ENCODE measurements around the gene DAAM1. TPM values are rescaled to one million over a fixed set of nuclear protein-coding genes. Genes with fewer than 3 reads are reported as not detected.

Gene DAAM1
- total RNA-seq, 6 experiments from 2014 or later: 7.5 to 12.2 (median 8.6) TPM

DNA sequence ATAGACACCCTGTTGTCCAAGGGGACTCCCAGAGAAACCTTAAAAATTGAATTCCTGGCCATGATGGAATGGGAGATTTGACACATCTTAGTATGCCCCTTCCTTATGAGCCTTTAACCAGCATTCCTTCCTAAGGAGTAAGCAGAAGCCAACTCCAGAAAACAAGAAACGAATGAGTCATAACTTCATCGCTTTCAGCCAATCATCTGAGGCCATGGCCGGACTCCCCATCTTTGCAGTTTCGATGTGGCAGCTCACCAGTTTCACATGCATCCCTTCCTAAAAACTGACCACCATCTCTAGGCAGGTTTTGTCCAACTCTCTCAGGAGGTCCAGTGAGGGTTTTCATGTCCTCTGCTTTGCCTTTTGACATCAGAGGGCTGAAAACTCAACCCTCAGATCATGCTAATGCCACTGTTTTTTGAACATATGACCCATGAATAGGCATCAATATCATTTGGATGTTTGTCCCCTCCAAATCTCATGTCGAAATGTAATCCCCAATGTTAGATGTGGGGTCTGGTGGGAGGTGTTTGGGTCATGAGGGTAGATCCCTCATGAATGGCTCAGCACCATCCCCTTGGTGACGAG, 19.9 kb downstream of the DAAM1 start:
- Mint-ChIP-seq H3K4me3 (peak overlapping the region; percentile 56; the same call in 1 of the 2 replicates), H3K27me3 (ENCODE audit: insufficient read depth) (peaks cover 1% of the 10 kb centered on the region), H3K9me3 (no peaks in the 10 kb centered on the region), H3K36me3 (ENCODE audit: low read depth) (peaks cover 4% of the 10 kb centered on the region; the same call in 1 of the 2 replicates), H3K4me1 (ENCODE audit: low read depth) (peaks cover 27% of the 10 kb centered on the region), H3K27ac (peak overlapping the region; percentile 58)
- TF ChIP-seq, protein P1, sequence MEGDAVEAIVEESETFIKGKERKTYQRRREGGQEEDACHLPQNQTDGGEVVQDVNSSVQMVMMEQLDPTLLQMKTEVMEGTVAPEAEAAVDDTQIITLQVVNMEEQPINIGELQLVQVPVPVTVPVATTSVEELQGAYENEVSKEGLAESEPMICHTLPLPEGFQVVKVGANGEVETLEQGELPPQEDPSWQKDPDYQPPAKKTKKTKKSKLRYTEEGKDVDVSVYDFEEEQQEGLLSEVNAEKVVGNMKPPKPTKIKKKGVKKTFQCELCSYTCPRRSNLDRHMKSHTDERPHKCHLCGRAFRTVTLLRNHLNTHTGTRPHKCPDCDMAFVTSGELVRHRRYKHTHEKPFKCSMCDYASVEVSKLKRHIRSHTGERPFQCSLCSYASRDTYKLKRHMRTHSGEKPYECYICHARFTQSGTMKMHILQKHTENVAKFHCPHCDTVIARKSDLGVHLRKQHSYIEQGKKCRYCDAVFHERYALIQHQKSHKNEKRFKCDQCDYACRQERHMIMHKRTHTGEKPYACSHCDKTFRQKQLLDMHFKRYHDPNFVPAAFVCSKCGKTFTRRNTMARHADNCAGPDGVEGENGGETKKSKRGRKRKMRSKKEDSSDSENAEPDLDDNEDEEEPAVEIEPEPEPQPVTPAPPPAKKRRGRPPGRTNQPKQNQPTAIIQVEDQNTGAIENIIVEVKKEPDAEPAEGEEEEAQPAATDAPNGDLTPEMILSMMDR (IDR thresholded peaks at IDR 0.05): no peak
- peak; percentile 56 for DNase-seq

DNA sequence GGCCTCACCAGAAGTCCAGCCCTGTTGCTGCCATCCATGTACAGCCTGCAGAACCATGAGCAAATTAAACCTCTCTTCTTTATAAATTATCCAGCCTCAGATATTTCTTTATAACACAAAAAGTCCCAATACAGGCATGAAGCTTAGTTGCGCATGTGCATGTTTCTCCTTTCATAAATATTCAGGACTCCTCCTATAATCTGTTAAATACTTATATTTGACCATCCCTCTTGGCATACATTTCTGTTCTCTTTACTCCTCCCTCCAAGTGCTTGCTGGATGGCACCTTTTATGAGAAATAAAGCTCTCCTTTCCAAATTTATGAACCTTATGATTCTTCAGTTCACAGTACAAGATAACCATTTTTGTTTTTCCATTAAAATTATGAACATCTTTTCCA, 20.5 kb downstream of the DAAM1 start:
- DNase-seq: no peak
- H3K9me3 Mint-ChIP-seq: no peaks in the 10 kb centered on the region
- peaks cover 32% of the 10 kb centered on the region for H3K4me1 Mint-ChIP-seq (ENCODE audit: low read depth)
- H3K4me3 Mint-ChIP-seq: no peak overlapping the region; the same call in 1 of the 2 replicates
- TF ChIP-seq, protein P1 (IDR thresholded peaks at IDR 0.05): no peak
- peak overlapping the region; percentile 58; the same call in 1 of the 2 replicates for H3K27ac Mint-ChIP-seq
- H3K36me3 Mint-ChIP-seq (ENCODE audit: low read depth): peaks cover 4% of the 10 kb centered on the region; the same call in 1 of the 2 replicates
- peaks cover 1% of the 10 kb centered on the region for H3K27me3 Mint-ChIP-seq (ENCODE audit: insufficient read depth)

DNA sequence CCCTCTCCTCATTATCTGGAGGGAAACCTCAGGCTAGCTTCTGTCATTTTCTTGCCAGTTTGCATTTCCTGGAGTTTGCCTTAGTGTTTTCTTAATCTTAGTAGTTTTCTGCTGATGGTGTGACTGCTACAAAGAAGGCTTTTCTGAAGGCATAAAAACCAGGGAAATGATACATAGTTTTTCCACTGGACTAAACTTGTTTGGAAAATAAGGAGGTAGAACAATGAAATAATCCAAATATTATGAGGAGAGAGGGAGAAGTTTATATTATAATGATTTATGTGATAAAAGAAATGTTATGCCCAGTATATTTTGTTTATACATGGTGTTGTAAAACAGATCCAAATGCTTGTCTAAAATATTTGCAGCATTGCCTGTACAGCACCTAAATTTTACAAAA, 22.2 kb downstream of the DAAM1 start:
- Mint-ChIP-seq H3K27me3 (ENCODE audit: insufficient read depth) (peaks cover 1% of the 10 kb centered on the region), H3K4me3 (no peak overlapping the region), H3K36me3 (ENCODE audit: low read depth) (no peaks in the 10 kb centered on the region), H3K27ac (no peak overlapping the region), H3K9me3 (no peaks in the 10 kb centered on the region), H3K4me1 (ENCODE audit: low read depth) (peaks cover 27% of the 10 kb centered on the region)
- no peak for DNase-seq
- TF ChIP-seq, protein P1 (IDR thresholded peaks at IDR 0.05): no peak

DNA sequence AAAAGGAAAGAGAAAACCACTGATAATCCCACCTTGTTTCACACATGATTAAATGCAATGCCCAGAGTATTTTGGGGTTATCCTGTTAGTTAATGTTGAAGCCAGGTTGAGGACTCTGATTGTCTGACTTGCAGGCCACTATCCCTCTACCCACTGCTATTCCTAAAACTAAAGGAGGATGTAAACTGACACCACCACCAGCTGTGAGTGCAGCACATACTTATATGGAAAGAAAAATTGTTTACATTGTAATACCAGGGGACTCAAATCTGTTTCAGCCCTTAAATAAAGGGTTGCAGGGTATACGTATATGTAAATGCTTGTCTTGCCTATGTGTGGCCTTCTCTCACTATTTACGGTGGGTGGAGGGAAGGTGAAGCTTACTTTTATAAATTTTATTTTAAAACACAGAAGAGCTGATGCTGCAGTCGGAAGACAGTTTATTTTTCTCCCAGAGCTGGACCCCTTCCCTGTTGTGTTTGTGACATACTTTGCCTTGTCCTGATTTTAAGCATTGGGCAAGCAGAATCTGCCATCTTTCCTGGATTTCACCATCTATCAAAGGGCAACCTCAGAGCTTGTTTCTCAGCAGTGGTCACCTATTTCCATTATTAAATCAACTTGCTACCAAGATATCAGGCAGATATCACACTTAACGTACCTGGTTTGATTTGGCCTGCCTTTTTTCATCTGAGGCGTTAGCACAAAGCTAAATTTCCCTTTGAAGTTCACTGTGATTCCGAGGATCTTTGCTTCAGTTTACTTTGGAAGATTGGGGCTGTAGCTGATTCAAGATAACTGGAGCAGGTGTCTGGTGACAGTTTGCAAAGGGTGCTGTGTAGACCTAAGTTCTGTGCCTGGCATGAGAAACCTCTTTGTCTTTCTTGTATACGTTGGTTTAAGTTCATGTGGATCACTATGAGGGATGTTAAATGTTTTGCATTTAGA, 25.2 kb downstream of the DAAM1 start:
- no peak overlapping the region for H3K27ac Mint-ChIP-seq
- no peaks in the 10 kb centered on the region for H3K9me3 Mint-ChIP-seq
- no peak overlapping the region for H3K4me3 Mint-ChIP-seq
- H3K4me1 Mint-ChIP-seq (ENCODE audit: low read depth): peaks cover 11% of the 10 kb centered on the region
- H3K36me3 Mint-ChIP-seq (ENCODE audit: low read depth): no peaks in the 10 kb centered on the region
- DNase-seq: no peak
- TF ChIP-seq, protein P1 (IDR thresholded peaks at IDR 0.05): no peak
- no peaks in the 10 kb centered on the region; the same call in 1 of the 2 replicates for H3K27me3 Mint-ChIP-seq (ENCODE audit: insufficient read depth)

DNA sequence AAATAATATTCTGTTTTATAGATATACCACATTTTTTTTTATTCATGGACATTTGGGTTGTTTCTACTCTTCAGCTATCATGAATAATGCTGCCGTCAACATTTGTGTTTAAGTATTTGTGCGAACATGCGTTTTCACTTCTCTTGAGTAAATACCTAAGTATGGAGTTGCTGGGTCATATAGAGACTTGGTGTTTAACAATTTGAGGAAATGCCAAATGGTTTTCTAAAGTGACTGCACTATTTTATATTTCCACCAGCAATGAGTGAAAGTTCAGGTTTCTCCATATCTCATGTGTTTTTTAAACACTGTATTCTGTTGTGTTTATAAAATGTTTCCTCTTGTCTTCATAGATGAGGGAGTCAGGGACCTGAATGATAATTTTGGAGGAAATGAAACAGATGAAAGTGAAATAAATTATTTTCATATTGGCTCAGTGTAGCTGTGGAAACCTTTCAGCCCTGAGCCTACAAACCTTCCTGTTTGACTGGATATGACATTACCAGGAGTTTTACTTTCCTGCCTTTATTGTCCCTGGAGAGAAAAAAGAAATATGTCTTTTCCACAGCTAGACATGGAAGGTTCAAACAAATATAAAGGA, 26.3 kb downstream of the DAAM1 start:
- Mint-ChIP-seq H3K27me3 (ENCODE audit: insufficient read depth) (no peaks in the 10 kb centered on the region; the same call in 1 of the 2 replicates), H3K4me1 (ENCODE audit: low read depth) (0 out of 2 replicates have a peak, but pooled peaks cover 7% of the 10 kb centered on the region), H3K9me3 (no peaks in the 10 kb centered on the region), H3K36me3 (ENCODE audit: low read depth) (no peaks in the 10 kb centered on the region), H3K27ac (no peak overlapping the region), H3K4me3 (no peak overlapping the region)
- TF ChIP-seq, protein P1 (IDR thresholded peaks at IDR 0.05): no peak
- DNase-seq: no peak
